Smooth muscle cell (in vitro differentiated cells): Measurements from ENCODE around the gene ETAA1. TPM values are rescaled to one million over a fixed set of nuclear protein-coding genes. Genes with fewer than 3 reads are reported as not detected.

Source experiments
- DNase-seq: peaks from one replicate; lab custom pipeline; 2025; ENCODE audit not compliant: unreplicated experiment; lab: John Stamatoyannopoulos, UW
- H2AFZ ChIP-seq: fragments of 200-600 bp; sonication (generic); 2 replicates; pipeline ENCODE4 v1.6.0; 2016; ENCODE audit warnings: antibody characterized with exemption, low read depth, mild to moderate bottlenecking
- H3F3A ChIP-seq: fragments of 200-600 bp; sonication (generic); 2 replicates; pipeline ENCODE4 v1.6.0; 2017; ENCODE audit warnings: antibody characterized with exemption, low read depth
- H3K27ac ChIP-seq: fragments of 200-600 bp; sonication (generic); 2 replicates; pipeline ENCODE4 v1.5.1; 2016; ENCODE audit warnings: low read depth, mild to moderate bottlenecking
- H3K27me3 ChIP-seq: fragments of 200-600 bp; sonication (generic); 2 replicates; pipeline ENCODE4 v1.6.1; 2016; ENCODE audit warnings: low read depth, mild to moderate bottlenecking
- H3K36me3 ChIP-seq: fragments of 200-600 bp; sonication (generic); 2 replicates; pipeline ENCODE4 v1.5.1; 2016; ENCODE audit warnings: low read depth
- H3K4me1 ChIP-seq: fragments of 200-600 bp; sonication (generic); 2 replicates; pipeline ENCODE4 v1.5.1; 2016; ENCODE audit warnings: low read depth
- H3K4me2 ChIP-seq: fragments of 200-600 bp; sonication (generic); 2 replicates; pipeline ENCODE4 v1.6.0; 2016; ENCODE audit warnings: mild to moderate bottlenecking
- H3K4me3 ChIP-seq: fragments of 200-600 bp; sonication (generic); 2 replicates; pipeline ENCODE4 v1.5.1; 2016; ENCODE audit warnings: mild to moderate bottlenecking
- H3K79me2 ChIP-seq: fragments of 200-600 bp; sonication (generic); 2 replicates; pipeline ENCODE4 v1.6.0; 2016; ENCODE audit warnings: low read depth, mild to moderate bottlenecking
- H3K9ac ChIP-seq: fragments of 200-600 bp; sonication (generic); 2 replicates; pipeline ENCODE4 v1.6.0; 2016; ENCODE audit warnings: low read depth
- H3K9me3 ChIP-seq: fragments of 200-600 bp; sonication (generic); replicated peaks from 2 replicates; pipeline ENCODE4 v1.5.1; 2016; ENCODE audit warnings: low read depth
- H4K20me1 ChIP-seq: fragments of 200-600 bp; sonication (generic); 2 replicates; pipeline ENCODE4 v1.6.0; 2016; ENCODE audit warnings: low read depth
- CTCF ChIP-seq: fragments of 200-600 bp; sonication (generic); IDR thresholded peaks from 2 replicates; pipeline ENCODE4 v1.5.1; 2017; ENCODE audit warnings: borderline replicate concordance, mild to moderate bottlenecking, antibody characterized with exemption; ENCODE audit not compliant: insufficient read depth, poor library complexity, severe bottlenecking
- WGBS: methylation state at CpG from one replicate; pipeline ENCODE4 v1.1.7; 2016; ENCODE audit warnings: low lambda C conversion rate; 5-methylcytosine and 5-hydroxymethylcytosine counted together
- polyA plus RNA-seq: library from polyadenylated mRNA; unstranded; fragments of >200 nt; fragmentation: Nextera tagmentation; extraction: Ambion mirVana; gene quantifications from 2 replicates; pipeline ENCODE4 v1.2.1, GENCODE V29; 2016
- total RNA-seq: library from RNA; depleted of rRNA; stranded (reverse); fragments of >200 nt; gene quantifications from 2 replicates; pipeline ENCODE4 v1.2.3, GENCODE V29; 2014

ETAA1 gene
- total and polyA plus RNA-seq, 2 experiments from 2014 or later: 6.0 to 20.9 TPM

- Histone ChIP-seq H3K4me3 (no peak overlapping the region), H3K4me1 (no peaks in the 10 kb centered on the region), H3F3A (no peaks in the 10 kb centered on the region), H3K79me2 (no peaks in the 10 kb centered on the region), H3K9ac (no peak overlapping the region), H3K27ac (no peak overlapping the region), H4K20me1 (no peaks in the 10 kb centered on the region), H3K27me3 (no peaks in the 10 kb centered on the region), H3K4me2 (no peak overlapping the region), H3K9me3 (no peaks in the 10 kb centered on the region), H2AFZ (no peak overlapping the region), H3K36me3 (no peaks in the 10 kb centered on the region)
- TF ChIP-seq CTCF: no peak
- no peak for DNase-seq
- 97% methylated on average over 1 of the region's 1 CpG for WGBS
Measured at GRCh38 chr2:67423489-67423888, 26.4 kb downstream of the ETAA1 start.

- no peaks in the 10 kb centered on the region for H3F3A ChIP-seq
- H3K9ac ChIP-seq: no peak overlapping the region
- H3K4me1 ChIP-seq: no peaks in the 10 kb centered on the region
- 69% methylated on average over 4 of the region's 4 CpGs for WGBS
- H3K79me2 ChIP-seq: no peaks in the 10 kb centered on the region
- no peak for TF ChIP-seq CTCF
- H3K9me3 ChIP-seq: no peaks in the 10 kb centered on the region
- H3K4me2 ChIP-seq: no peak overlapping the region
- no peak overlapping the region for H3K4me3 ChIP-seq
- H3K27ac ChIP-seq: no peak overlapping the region
- H3K36me3 ChIP-seq: no peaks in the 10 kb centered on the region
- no peak for DNase-seq
- H2AFZ ChIP-seq: no peak overlapping the region
- H4K20me1 ChIP-seq: no peaks in the 10 kb centered on the region
- no peaks in the 10 kb centered on the region for H3K27me3 ChIP-seq
Measured at GRCh38 chr2:67436221-67436620, 39.1 kb downstream of the ETAA1 start.

- Histone ChIP-seq H3K79me2 (no peaks in the 10 kb centered on the region), H2AFZ (no peak overlapping the region), H4K20me1 (no peaks in the 10 kb centered on the region), H3K9ac (no peak overlapping the region), H3K27me3 (no peaks in the 10 kb centered on the region), H3F3A (no peaks in the 10 kb centered on the region), H3K36me3 (no peaks in the 10 kb centered on the region), H3K4me1 (no peaks in the 10 kb centered on the region), H3K4me2 (no peak overlapping the region), H3K27ac (no peak overlapping the region), H3K4me3 (no peak overlapping the region), H3K9me3 (no peaks in the 10 kb centered on the region)
- no peak for DNase-seq
- WGBS: 47% methylated on average over 1 of the region's 1 CpG
- TF ChIP-seq CTCF: no peak
Measured at GRCh38 chr2:67437114-67437513, 40.0 kb downstream of the ETAA1 start.

GRCh38 chr2:67438337-67438736 lies 41.2 kb downstream of the ETAA1 start:
- no peaks in the 10 kb centered on the region for H3F3A ChIP-seq
- H3K4me1 ChIP-seq: no peaks in the 10 kb centered on the region
- no peak overlapping the region for H3K27ac ChIP-seq
- H3K36me3 ChIP-seq: no peaks in the 10 kb centered on the region
- TF ChIP-seq CTCF: no peak
- no peak overlapping the region for H3K9ac ChIP-seq
- no peak overlapping the region for H3K4me2 ChIP-seq
- 72% methylated on average over 2 of the region's 2 CpGs for WGBS
- no peak overlapping the region for H3K4me3 ChIP-seq
- H3K79me2 ChIP-seq: no peaks in the 10 kb centered on the region
- no peaks in the 10 kb centered on the region for H4K20me1 ChIP-seq
- no peaks in the 10 kb centered on the region for H3K27me3 ChIP-seq
- H2AFZ ChIP-seq: no peak overlapping the region
- no peaks in the 10 kb centered on the region for H3K9me3 ChIP-seq
- no peak for DNase-seq
